CD4-positive, alpha-beta T cell treated with Interleukin-15 for 1 hour (primary cell): Measurements from ENCODE around the gene UNK.
A peak's percentile ranks its signal among the peaks of the same experiment; 100 is the strongest.
"Not testable (repeated sequence)": the region's sequence is repeated elsewhere in the genome, so short reads cannot be mapped to it uniquely, and the experiment has no call there.

ENCODE experiments used
- DNase-seq: peaks from one replicate; pipeline ENCODE4 v3.0.0-alpha.2; 2020

UNK gene

GRCh38 chr17:75754378-75755204, 30.0 kb upstream of the UNK start:
- DNase-seq: no peak

GRCh38 chr17:75755205-75755901, 29.3 kb upstream of the UNK start:
- DNase-seq: no peak

GRCh38 chr17:75755990-75756389, 28.6 kb upstream of the UNK start:
- no peak for DNase-seq

- DNase-seq: no peak
Measured at GRCh38 chr17:75756451-75757085, 28.0 kb upstream of the UNK start.

GRCh38 chr17:75757086-75757681, 27.4 kb upstream of the UNK start:
- DNase-seq: no peak

GRCh38 chr17:75758131-75758905, 26.3 kb upstream of the UNK start:
- no peak for DNase-seq

- DNase-seq: no peak
Measured at GRCh38 chr17:75759457-75759856, 25.1 kb upstream of the UNK start.

GRCh38 chr17:75759978-75760640, 24.5 kb upstream of the UNK start:
- not testable (repeated sequence) for DNase-seq

GRCh38 chr17:75762513-75763268, 21.9 kb upstream of the UNK start:
- no peak for DNase-seq

- DNase-seq: no peak
Measured at GRCh38 chr17:75763269-75763607, 21.4 kb upstream of the UNK start.

GRCh38 chr17:75763613-75764416, 20.8 kb upstream of the UNK start:
- no peak for DNase-seq

GRCh38 chr17:75764417-75764710, 20.2 kb upstream of the UNK start:
- DNase-seq: no peak

GRCh38 chr17:75764711-75765421, 19.7 kb upstream of the UNK start, which contains the start of gene GALK1:
Gene GALK1 (minus strand): TSS chr17:75765192. CDS start chr17:75765136, 56 bp downstream.
- DNase-seq: peak; percentile 76

- no peak for DNase-seq
Measured at GRCh38 chr17:75765981-75766380, 18.6 kb upstream of the UNK start.

- DNase-seq: no peak
Measured at GRCh38 chr17:75767881-75768280, 16.7 kb upstream of the UNK start.

GRCh38 chr17:75769536-75769935, 15.1 kb upstream of the UNK start:
- no peak for DNase-seq

GRCh38 chr17:75771334-75772281, 13.0 kb upstream of the UNK start:
- no peak for DNase-seq

GRCh38 chr17:75773121-75773807, 11.3 kb upstream of the UNK start:
- DNase-seq: no peak
